K562 (cell line): ENCODE data around the gene LTBP4. TPM values are rescaled to one million over a fixed set of nuclear protein-coding genes. Genes with fewer than 3 reads are reported as not detected.

Experiments used
- EGR1 ChIP-seq: fragments of 450-650 bp; conservative IDR thresholded peaks from 2 replicates; pipeline ENCODE4 v1.6.1; 2017; ENCODE audit warnings: mild to moderate bottlenecking
- HLTF ChIP-seq: fragments of 450-650 bp; IDR thresholded peaks from 2 replicates; pipeline ENCODE4 v1.6.1; 2016
- NCOA1 ChIP-seq: fragments of 450-650 bp; IDR thresholded peaks from 2 replicates; pipeline ENCODE4 v1.6.1; 2016; ENCODE audit warnings: low read depth
- POLR2A ChIP-seq: fragments of 450-650 bp; conservative IDR thresholded peaks from 2 replicates; pipeline ENCODE4 v1.6.1; 2016
- RBM25 ChIP-seq: fragments of 200-400 bp; formaldehyde crosslinking; IDR thresholded peaks from 2 replicates; pipeline ENCODE4 v1.6.1; 2018; ENCODE audit warnings: low read length, low read depth, moderate library complexity; ENCODE audit not compliant: severe bottlenecking
- U2AF2 ChIP-seq: fragments of 200-400 bp; formaldehyde crosslinking; optimal IDR thresholded peaks from 2 replicates; pipeline ENCODE3; 2017; ENCODE audit warnings: low read depth, mild to moderate bottlenecking, low read length
- XRCC4 ChIP-seq: IDR thresholded peaks from one replicate; pipeline ENCODE4 v1.6.1; 2011; ENCODE audit not compliant: insufficient read depth, insufficient read length; ENCODE audit errors: extremely low read depth
- ZC3H8 ChIP-seq: fragments of 450-650 bp; IDR thresholded peaks from 2 replicates; pipeline ENCODE4 v1.6.1; 2017
- ZNF696 ChIP-seq: fragments of 250-450 bp; sonication (Bioruptor Pico); conservative IDR thresholded peaks from 2 replicates; pipeline ENCODE4 v1.4.0; 2020; ENCODE audit warnings: mild to moderate bottlenecking, moderate library complexity
- ZNF830 ChIP-seq: fragments of 250-450 bp; sonication (Bioruptor Pico); IDR thresholded peaks from 2 replicates; pipeline ENCODE4 v1.5.0; 2021; ENCODE audit warnings: mild to moderate bottlenecking
- polyA plus RNA-seq, 8 experiments: library from polyadenylated mRNA; depleted of rRNA in 4 of 8; stranded (reverse) in 5 of 8; unstranded in 3 of 8; fragments of >200 nt; fragmentation: Nextera tagmentation in 2 of 8; fragmentation: Illumina TruSeq in 1 of 8; extraction: Ambion mirVana in 2 of 8; extraction: Trizol in 1 of 8; gene quantifications; 2 replicates each; pipeline versions ENCODE4 v1.2.1 to v1.2.3, GENCODE V29; 2011 to 2014; ENCODE audit warnings: inconsistent platforms in 1 of 8, missing spikeins in 1 of 8
- total RNA-seq, 7 experiments: library from RNA; depleted of rRNA in 6 of 7; stranded (reverse); fragments of >200 nt in 6 of 7; fragmentation: Illumina TruSeq in 2 of 7; extraction: Trizol in 2 of 7; gene quantifications; 2 replicates each; pipeline versions ENCODE4 v1.2.1 to v1.2.3, GENCODE V29; 2011 to 2021; ENCODE audit warnings: low replicate concordance in 1 of 7
- TF ChIP-seq, protein P1 (sequence below): fragments of 450-650 bp; IDR thresholded peaks from 2 replicates; pipeline ENCODE4 v1.6.1; 2014; ENCODE audit warnings: low read depth, mild to moderate bottlenecking, moderate library complexity, borderline replicate concordance
- TF ChIP-seq, protein P2 (sequence below): fragments of 450-650 bp; IDR thresholded peaks from 2 replicates; pipeline ENCODE4 v1.7.0; 2016; ENCODE audit warnings: borderline replicate concordance
- TF ChIP-seq, protein P3 (sequence below): fragments of 450-650 bp; formaldehyde crosslinking; IDR thresholded peaks from 2 replicates; pipeline ENCODE4 v1.4.0; 2020; ENCODE audit warnings: mild to moderate bottlenecking, mixed read lengths
- TF ChIP-seq, protein P4 (sequence below): fragments of 250-450 bp; sonication (Bioruptor Pico); IDR thresholded peaks from 2 replicates; pipeline ENCODE4 v1.4.0; 2020; ENCODE audit warnings: borderline replicate concordance
- TF ChIP-seq, protein P5 (sequence below): fragments of 250-450 bp; sonication (Bioruptor Pico); IDR thresholded peaks from 2 replicates; pipeline ENCODE4 v1.4.0; 2020

The LTBP4 gene
- total and polyA plus RNA-seq, 9 of the 15 experiments (the other 6 are each of a cell fraction or from before 2014, with no cell fraction given) = 0.35 to 160 (median 31.6) TPM

DNA sequence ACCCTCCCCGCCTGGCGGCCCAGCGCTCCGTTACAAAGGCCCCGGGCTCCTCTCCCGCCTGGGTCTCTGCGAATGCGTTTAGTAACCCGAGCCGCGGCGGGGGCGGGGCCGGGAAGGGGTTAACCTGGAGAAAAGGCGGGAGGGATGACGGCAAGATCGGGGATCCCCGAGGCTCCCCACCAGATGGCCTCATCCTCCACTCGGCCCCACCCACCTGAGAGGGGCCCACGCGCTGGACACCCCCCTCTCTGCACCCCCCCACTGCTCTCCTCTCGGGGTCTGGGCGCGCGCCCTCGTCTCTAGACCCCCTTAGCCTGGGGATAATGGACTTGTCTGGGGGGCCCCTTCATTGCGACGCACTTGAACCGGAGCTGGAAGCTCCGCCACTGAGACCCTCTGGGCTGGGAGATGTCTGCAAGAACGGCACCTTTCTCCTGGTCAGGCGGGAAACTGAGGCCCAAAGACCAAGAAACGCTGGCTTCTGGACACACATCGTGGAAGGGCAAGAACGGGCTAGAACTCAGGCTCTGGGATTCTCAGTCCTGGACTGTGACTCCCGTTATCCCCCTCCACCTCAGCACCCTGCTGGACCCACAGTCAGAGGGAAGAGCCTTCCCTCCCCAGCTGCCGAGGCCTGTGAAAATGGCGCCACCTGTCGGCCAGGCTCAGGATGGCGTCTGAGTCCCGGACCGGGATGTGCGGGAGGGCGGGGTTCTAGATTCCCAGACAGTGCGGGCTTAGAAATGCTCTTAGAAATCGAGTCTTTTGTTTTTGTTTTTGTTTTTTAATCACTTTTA lies 2.9 kb upstream of the LTBP4 start (continued):
- TF ChIP-seq, protein P1, sequence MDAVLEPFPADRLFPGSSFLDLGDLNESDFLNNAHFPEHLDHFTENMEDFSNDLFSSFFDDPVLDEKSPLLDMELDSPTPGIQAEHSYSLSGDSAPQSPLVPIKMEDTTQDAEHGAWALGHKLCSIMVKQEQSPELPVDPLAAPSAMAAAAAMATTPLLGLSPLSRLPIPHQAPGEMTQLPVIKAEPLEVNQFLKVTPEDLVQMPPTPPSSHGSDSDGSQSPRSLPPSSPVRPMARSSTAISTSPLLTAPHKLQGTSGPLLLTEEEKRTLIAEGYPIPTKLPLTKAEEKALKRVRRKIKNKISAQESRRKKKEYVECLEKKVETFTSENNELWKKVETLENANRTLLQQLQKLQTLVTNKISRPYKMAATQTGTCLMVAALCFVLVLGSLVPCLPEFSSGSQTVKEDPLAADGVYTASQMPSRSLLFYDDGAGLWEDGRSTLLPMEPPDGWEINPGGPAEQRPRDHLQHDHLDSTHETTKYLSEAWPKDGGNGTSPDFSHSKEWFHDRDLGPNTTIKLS = peak; percentile 86; the same call in 1 of the 2 replicates
- TF ChIP-seq HLTF = peak; percentile 13; the same call in 1 of the 2 replicates
- TF ChIP-seq RBM25 = no peak
- TF ChIP-seq XRCC4 = no peak
- no peak; the same call in 1 of the 2 replicates for TF ChIP-seq POLR2A
- TF ChIP-seq EGR1 = peak; percentile 72
- peak; percentile 59; the same call in 1 of the 2 replicates for TF ChIP-seq NCOA1
- TF ChIP-seq, protein P2, sequence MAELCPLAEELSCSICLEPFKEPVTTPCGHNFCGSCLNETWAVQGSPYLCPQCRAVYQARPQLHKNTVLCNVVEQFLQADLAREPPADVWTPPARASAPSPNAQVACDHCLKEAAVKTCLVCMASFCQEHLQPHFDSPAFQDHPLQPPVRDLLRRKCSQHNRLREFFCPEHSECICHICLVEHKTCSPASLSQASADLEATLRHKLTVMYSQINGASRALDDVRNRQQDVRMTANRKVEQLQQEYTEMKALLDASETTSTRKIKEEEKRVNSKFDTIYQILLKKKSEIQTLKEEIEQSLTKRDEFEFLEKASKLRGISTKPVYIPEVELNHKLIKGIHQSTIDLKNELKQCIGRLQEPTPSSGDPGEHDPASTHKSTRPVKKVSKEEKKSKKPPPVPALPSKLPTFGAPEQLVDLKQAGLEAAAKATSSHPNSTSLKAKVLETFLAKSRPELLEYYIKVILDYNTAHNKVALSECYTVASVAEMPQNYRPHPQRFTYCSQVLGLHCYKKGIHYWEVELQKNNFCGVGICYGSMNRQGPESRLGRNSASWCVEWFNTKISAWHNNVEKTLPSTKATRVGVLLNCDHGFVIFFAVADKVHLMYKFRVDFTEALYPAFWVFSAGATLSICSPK = 0 out of 2 replicates have a peak, but pooled peaks have one; percentile 49
- no peak for TF ChIP-seq ZNF696
- TF ChIP-seq, protein P3, sequence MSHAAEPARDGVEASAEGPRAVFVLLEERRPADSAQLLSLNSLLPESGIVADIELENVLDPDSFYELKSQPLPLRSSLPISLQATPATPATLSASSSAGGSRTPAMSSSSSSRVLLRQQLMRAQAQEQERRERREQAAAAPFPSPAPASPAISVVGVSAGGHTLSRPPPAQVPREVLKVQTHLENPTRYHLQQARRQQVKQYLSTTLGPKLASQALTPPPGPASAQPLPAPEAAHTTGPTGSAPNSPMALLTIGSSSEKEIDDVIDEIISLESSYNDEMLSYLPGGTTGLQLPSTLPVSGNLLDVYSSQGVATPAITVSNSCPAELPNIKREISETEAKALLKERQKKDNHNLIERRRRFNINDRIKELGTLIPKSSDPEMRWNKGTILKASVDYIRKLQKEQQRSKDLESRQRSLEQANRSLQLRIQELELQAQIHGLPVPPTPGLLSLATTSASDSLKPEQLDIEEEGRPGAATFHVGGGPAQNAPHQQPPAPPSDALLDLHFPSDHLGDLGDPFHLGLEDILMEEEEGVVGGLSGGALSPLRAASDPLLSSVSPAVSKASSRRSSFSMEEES (CRISPR knock-in tag) = no peak
- TF ChIP-seq U2AF2 = no peak
- no peak for TF ChIP-seq ZNF830 (CRISPR knock-in tag)
- TF ChIP-seq, protein P4, sequence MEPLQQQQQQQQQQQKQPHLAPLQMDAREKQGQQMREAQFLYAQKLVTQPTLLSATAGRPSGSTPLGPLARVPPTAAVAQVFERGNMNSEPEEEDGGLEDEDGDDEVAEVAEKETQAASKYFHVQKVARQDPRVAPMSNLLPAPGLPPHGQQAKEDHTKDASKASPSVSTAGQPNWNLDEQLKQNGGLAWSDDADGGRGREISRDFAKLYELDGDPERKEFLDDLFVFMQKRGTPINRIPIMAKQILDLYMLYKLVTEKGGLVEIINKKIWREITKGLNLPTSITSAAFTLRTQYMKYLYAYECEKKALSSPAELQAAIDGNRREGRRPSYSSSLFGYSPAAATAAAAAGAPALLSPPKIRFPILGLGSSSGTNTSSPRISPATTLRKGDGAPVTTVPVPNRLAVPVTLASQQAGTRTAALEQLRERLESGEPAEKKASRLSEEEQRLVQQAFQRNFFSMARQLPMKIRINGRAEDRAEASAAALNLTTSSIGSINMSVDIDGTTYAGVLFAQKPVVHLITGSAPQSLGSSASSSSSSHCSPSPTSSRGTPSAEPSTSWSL (CRISPR knock-in tag) = no peak
- TF ChIP-seq, protein P5, sequence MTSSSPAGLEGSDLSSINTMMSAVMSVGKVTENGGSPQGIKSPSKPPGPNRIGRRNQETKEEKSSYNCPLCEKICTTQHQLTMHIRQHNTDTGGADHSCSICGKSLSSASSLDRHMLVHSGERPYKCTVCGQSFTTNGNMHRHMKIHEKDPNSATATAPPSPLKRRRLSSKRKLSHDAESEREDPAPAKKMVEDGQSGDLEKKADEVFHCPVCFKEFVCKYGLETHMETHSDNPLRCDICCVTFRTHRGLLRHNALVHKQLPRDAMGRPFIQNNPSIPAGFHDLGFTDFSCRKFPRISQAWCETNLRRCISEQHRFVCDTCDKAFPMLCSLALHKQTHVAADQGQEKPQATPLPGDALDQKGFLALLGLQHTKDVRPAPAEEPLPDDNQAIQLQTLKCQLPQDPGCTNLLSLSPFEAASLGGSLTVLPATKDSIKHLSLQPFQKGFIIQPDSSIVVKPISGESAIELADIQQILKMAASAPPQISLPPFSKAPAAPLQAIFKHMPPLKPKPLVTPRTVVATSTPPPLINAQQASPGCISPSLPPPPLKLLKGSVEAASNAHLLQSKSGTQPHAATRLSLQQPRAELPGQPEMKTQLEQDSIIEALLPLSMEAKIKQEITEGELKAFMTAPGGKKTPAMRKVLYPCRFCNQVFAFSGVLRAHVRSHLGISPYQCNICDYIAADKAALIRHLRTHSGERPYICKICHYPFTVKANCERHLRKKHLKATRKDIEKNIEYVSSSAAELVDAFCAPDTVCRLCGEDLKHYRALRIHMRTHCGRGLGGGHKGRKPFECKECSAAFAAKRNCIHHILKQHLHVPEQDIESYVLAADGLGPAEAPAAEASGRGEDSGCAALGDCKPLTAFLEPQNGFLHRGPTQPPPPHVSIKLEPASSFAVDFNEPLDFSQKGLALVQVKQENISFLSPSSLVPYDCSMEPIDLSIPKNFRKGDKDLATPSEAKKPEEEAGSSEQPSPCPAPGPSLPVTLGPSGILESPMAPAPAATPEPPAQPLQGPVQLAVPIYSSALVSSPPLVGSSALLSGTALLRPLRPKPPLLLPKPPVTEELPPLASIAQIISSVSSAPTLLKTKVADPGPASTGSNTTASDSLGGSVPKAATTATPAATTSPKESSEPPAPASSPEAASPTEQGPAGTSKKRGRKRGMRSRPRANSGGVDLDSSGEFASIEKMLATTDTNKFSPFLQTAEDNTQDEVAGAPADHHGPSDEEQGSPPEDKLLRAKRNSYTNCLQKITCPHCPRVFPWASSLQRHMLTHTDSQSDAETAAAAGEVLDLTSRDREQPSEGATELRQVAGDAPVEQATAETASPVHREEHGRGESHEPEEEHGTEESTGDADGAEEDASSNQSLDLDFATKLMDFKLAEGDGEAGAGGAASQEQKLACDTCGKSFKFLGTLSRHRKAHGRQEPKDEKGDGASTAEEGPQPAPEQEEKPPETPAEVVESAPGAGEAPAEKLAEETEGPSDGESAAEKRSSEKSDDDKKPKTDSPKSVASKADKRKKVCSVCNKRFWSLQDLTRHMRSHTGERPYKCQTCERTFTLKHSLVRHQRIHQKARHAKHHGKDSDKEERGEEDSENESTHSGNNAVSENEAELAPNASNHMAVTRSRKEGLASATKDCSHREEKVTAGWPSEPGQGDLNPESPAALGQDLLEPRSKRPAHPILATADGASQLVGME (CRISPR knock-in tag) = no peak
- no peak for TF ChIP-seq ZC3H8
